Osteocyte (in vitro differentiated cells): ENCODE results near the gene APELA. TPM values are rescaled to one million over a fixed set of nuclear protein-coding genes. Genes with fewer than 3 reads are reported as not detected.
"Not testable (repeated sequence)": the region's sequence is repeated elsewhere in the genome, so short reads cannot be mapped to it uniquely, and the experiment has no call there.

Experiments
- DNase-seq: peaks from one replicate; pipeline ENCODE4 v3.0.0; 2021; ENCODE audit warnings: mixed read lengths; ENCODE audit not compliant: unreplicated experiment; ENCODE audit errors: extremely low spot score
- H3K27ac Mint-ChIP-seq: one replicate; pipeline ENCODE4 v1.8.0; 2021; ENCODE audit warnings: mild to moderate bottlenecking, mixed read lengths; ENCODE audit not compliant: unreplicated experiment
- H3K27me3 Mint-ChIP-seq: one replicate; pipeline ENCODE4 v1.8.0; 2021; ENCODE audit warnings: mixed read lengths; ENCODE audit not compliant: unreplicated experiment
- H3K36me3 Mint-ChIP-seq: one replicate; pipeline ENCODE4 v1.8.0; 2021; ENCODE audit warnings: mixed read lengths; ENCODE audit not compliant: unreplicated experiment
- H3K4me1 Mint-ChIP-seq: one replicate; pipeline ENCODE4 v1.8.0; 2021; ENCODE audit warnings: mixed read lengths; ENCODE audit not compliant: unreplicated experiment
- H3K4me3 Mint-ChIP-seq: one replicate; pipeline ENCODE4 v1.8.0; 2021; ENCODE audit warnings: mild to moderate bottlenecking, moderate library complexity, mixed read lengths; ENCODE audit not compliant: unreplicated experiment
- H3K9me3 Mint-ChIP-seq: one replicate; pipeline ENCODE4 v1.8.0; 2021; ENCODE audit warnings: mixed read lengths; ENCODE audit not compliant: unreplicated experiment
- CTCF ChIP-seq: fragments of 200-600 bp; sonication (generic); IDR thresholded peaks from 2 replicates; pipeline ENCODE4 v1.5.0; 2021; ENCODE audit warnings: antibody characterized with exemption, mild to moderate bottlenecking, moderate library complexity
- total RNA-seq: library from RNA; stranded (reverse); gene quantifications from 2 replicates; pipeline ENCODE4 v1.2.1, GENCODE V29; 2021

Gene APELA
- total RNA-seq, 1 donor from 2014 or later, result not detected

- no peak overlapping the region for H3K4me3 Mint-ChIP-seq
- no peak overlapping the region for H3K27ac Mint-ChIP-seq
- H3K36me3 Mint-ChIP-seq, result no peaks in the 10 kb centered on the region
- TF ChIP-seq CTCF, result no peak
- H3K4me1 Mint-ChIP-seq, result no peaks in the 10 kb centered on the region
- H3K9me3 Mint-ChIP-seq, result no peaks in the 10 kb centered on the region
- H3K27me3 Mint-ChIP-seq, result no peaks in the 10 kb centered on the region
- no peak for DNase-seq
Observed at GRCh38 chr4:164902608-164903007, 25.6 kb downstream of the APELA start.

GRCh38 chr4:164904336-164904735 is 27.4 kb downstream of the APELA start:
- no peak for TF ChIP-seq CTCF
- Mint-ChIP-seq H3K27me3 (no peaks in the 10 kb centered on the region), H3K36me3 (no peaks in the 10 kb centered on the region)

GRCh38 chr4:164904941-164905340 is 28.0 kb downstream of the APELA start:
- no peak for DNase-seq
- Mint-ChIP-seq H3K4me3 (no peak overlapping the region), H3K27ac (no peak overlapping the region), H3K4me1 (no peaks in the 10 kb centered on the region), H3K9me3 (no peaks in the 10 kb centered on the region), H3K36me3 (no peaks in the 10 kb centered on the region), H3K27me3 (no peaks in the 10 kb centered on the region)
- TF ChIP-seq CTCF, result no peak

More at GRCh38 chr4:164904336-164904735, 27.4 kb downstream of the APELA start:
- H3K27ac Mint-ChIP-seq, result no peak overlapping the region
- DNase-seq, result no peak
- no peak overlapping the region for H3K4me3 Mint-ChIP-seq
- no peaks in the 10 kb centered on the region for H3K9me3 Mint-ChIP-seq
- H3K4me1 Mint-ChIP-seq, result no peaks in the 10 kb centered on the region

GRCh38 chr4:164906368-164906767 is 29.4 kb downstream of the APELA start:
- no peak overlapping the region for H3K4me3 Mint-ChIP-seq
- no peak overlapping the region for H3K27ac Mint-ChIP-seq
- no peak for TF ChIP-seq CTCF
- no peaks in the 10 kb centered on the region for H3K4me1 Mint-ChIP-seq
- H3K27me3 Mint-ChIP-seq, result no peaks in the 10 kb centered on the region
- no peak for DNase-seq
- H3K36me3 Mint-ChIP-seq, result no peaks in the 10 kb centered on the region
- no peaks in the 10 kb centered on the region for H3K9me3 Mint-ChIP-seq

GRCh38 chr4:164913506-164913905 is 36.5 kb downstream of the APELA start:
- not testable (repeated sequence) for H3K27me3 Mint-ChIP-seq, H3K4me1 Mint-ChIP-seq, H3K27ac Mint-ChIP-seq, H3K4me3 Mint-ChIP-seq, H3K36me3 Mint-ChIP-seq, H3K9me3 Mint-ChIP-seq, DNase-seq

- no peak for DNase-seq
- Mint-ChIP-seq H3K9me3 (no peaks in the 10 kb centered on the region), H3K36me3 (no peaks in the 10 kb centered on the region), H3K4me1 (no peaks in the 10 kb centered on the region), H3K4me3 (no peak overlapping the region), H3K27me3 (no peaks in the 10 kb centered on the region), H3K27ac (no peak overlapping the region)
- no peak for TF ChIP-seq CTCF
Observed at GRCh38 chr4:164918956-164919355, 42.0 kb downstream of the APELA start.
